Measurements from ENCODE around the gene RSPH3.
"Not testable (repeated sequence)": the region's sequence is repeated elsewhere in the genome, so short reads cannot be mapped to it uniquely, and the experiment has no call there.

GRCh38 chr6:159010037-159010612, 10.1 kb upstream of the RSPH3 start:
- not testable (repeated sequence) for TF ChIP-seq EZH2 (IDR thresholded peaks at IDR 0.05; ENCODE audit: borderline replicate concordance); EZH2phosphoT487 (IDR thresholded peaks at IDR 0.05; ENCODE audit: low read depth, severe bottlenecking, unreplicated experiment)
- TF ChIP-seq, protein P1, sequence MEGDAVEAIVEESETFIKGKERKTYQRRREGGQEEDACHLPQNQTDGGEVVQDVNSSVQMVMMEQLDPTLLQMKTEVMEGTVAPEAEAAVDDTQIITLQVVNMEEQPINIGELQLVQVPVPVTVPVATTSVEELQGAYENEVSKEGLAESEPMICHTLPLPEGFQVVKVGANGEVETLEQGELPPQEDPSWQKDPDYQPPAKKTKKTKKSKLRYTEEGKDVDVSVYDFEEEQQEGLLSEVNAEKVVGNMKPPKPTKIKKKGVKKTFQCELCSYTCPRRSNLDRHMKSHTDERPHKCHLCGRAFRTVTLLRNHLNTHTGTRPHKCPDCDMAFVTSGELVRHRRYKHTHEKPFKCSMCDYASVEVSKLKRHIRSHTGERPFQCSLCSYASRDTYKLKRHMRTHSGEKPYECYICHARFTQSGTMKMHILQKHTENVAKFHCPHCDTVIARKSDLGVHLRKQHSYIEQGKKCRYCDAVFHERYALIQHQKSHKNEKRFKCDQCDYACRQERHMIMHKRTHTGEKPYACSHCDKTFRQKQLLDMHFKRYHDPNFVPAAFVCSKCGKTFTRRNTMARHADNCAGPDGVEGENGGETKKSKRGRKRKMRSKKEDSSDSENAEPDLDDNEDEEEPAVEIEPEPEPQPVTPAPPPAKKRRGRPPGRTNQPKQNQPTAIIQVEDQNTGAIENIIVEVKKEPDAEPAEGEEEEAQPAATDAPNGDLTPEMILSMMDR (IDR thresholded peaks at IDR 0.05; ENCODE audit: poor library complexity) = not testable (repeated sequence)

All from hepatocyte (in vitro differentiated cells).